KMS-11 (cell line): ENCODE results near the gene RARB.

Experiments
- H2AFZ ChIP-seq: fragments of 200-600 bp; sonication (generic); 2 replicates; pipeline ENCODE4 v1.6.1; 2016; ENCODE audit warnings: antibody characterized with exemption, mixed run types, low read depth
- H3K27ac ChIP-seq: fragments of 200-600 bp; sonication (generic); 2 replicates; pipeline ENCODE4 v1.6.1; 2016; ENCODE audit warnings: mild to moderate bottlenecking, mixed run types
- H3K27me3 ChIP-seq: fragments of 200-600 bp; sonication (generic); 2 replicates; pipeline ENCODE4 v1.6.1; 2017; ENCODE audit warnings: mild to moderate bottlenecking, low read depth, mixed run types, moderate library complexity; ENCODE audit not compliant: insufficient read depth
- H3K36me3 ChIP-seq: fragments of 200-600 bp; sonication (generic); 2 replicates; pipeline ENCODE4 v1.6.1; 2017; ENCODE audit warnings: mild to moderate bottlenecking, mixed run types; ENCODE audit not compliant: insufficient read depth
- H3K4me1 ChIP-seq: fragments of 200-600 bp; sonication (generic); 2 replicates; pipeline ENCODE4 v1.6.1; 2016; ENCODE audit warnings: mild to moderate bottlenecking, low read depth, mixed run types; ENCODE audit not compliant: poor library complexity, severe bottlenecking
- H3K4me2 ChIP-seq: fragments of 200-600 bp; sonication (generic); 2 replicates; pipeline ENCODE4 v1.7.0; 2016; ENCODE audit warnings: mild to moderate bottlenecking, mixed run types
- H3K4me3 ChIP-seq: fragments of 200-600 bp; sonication (generic); IDR thresholded peaks from 2 replicates; pipeline ENCODE4 v1.6.1; 2017; ENCODE audit warnings: low read depth, low read length, mixed read lengths; ENCODE audit not compliant: insufficient read depth
- H3K79me2 ChIP-seq: fragments of 200-600 bp; sonication (generic); 2 replicates; pipeline ENCODE4 v1.6.1; 2016; ENCODE audit warnings: low read depth, mixed run types; ENCODE audit not compliant: insufficient read depth
- H3K9ac ChIP-seq: fragments of 200-600 bp; sonication (generic); 2 replicates; pipeline ENCODE4 v1.6.1; 2016; ENCODE audit warnings: mild to moderate bottlenecking, mixed run types
- H4K20me1 ChIP-seq: fragments of 200-600 bp; sonication (generic); 2 replicates; pipeline ENCODE4 v1.6.1; 2016; ENCODE audit warnings: mild to moderate bottlenecking, mixed run types; ENCODE audit not compliant: insufficient read depth
- CTCF ChIP-seq: fragments of 200-600 bp; sonication (generic); conservative IDR thresholded peaks from 2 replicates; pipeline ENCODE4 v1.6.1; 2017; ENCODE audit warnings: low read depth, mild to moderate bottlenecking, antibody characterized with exemption, low read length, moderate library complexity, mixed read lengths

Gene RARB

GRCh38 chr3:25508901-25509300, 80.8 kb downstream of the RARB start:
- no peak overlapping the region for H3K4me2 ChIP-seq
- H4K20me1 ChIP-seq: no peaks in the 10 kb centered on the region
- no peaks in the 10 kb centered on the region for H3K36me3 ChIP-seq
- H3K4me3 ChIP-seq: no peak overlapping the region
- no peak overlapping the region for H3K27ac ChIP-seq
- no peak overlapping the region for H3K9ac ChIP-seq
- no peak overlapping the region for H2AFZ ChIP-seq
- no peak for TF ChIP-seq CTCF
- no peaks in the 10 kb centered on the region for H3K4me1 ChIP-seq
- H3K27me3 ChIP-seq: no peaks in the 10 kb centered on the region
- no peaks in the 10 kb centered on the region for H3K79me2 ChIP-seq

GRCh38 chr3:25510797-25511196, 82.7 kb downstream of the RARB start:
- Histone ChIP-seq H4K20me1 (no peaks in the 10 kb centered on the region), H3K9ac (no peak overlapping the region), H3K4me3 (no peak overlapping the region), H3K27me3 (no peaks in the 10 kb centered on the region), H3K79me2 (no peaks in the 10 kb centered on the region), H3K36me3 (no peaks in the 10 kb centered on the region), H3K27ac (no peak overlapping the region), H3K4me1 (no peaks in the 10 kb centered on the region), H3K4me2 (no peak overlapping the region), H2AFZ (no peak overlapping the region)
- no peak for TF ChIP-seq CTCF

- H3K4me1 ChIP-seq: no peaks in the 10 kb centered on the region
- H4K20me1 ChIP-seq: no peaks in the 10 kb centered on the region
- H3K36me3 ChIP-seq: no peaks in the 10 kb centered on the region
- H3K4me3 ChIP-seq: no peak overlapping the region
- no peak overlapping the region for H3K4me2 ChIP-seq
- H3K79me2 ChIP-seq: no peaks in the 10 kb centered on the region
- H3K27ac ChIP-seq: no peak overlapping the region
- H3K27me3 ChIP-seq: no peaks in the 10 kb centered on the region
- TF ChIP-seq CTCF: no peak
- no peak overlapping the region for H2AFZ ChIP-seq
- H3K9ac ChIP-seq: no peak overlapping the region
Measured at GRCh38 chr3:25511972-25512721, 84.1 kb downstream of the RARB start.

- Histone ChIP-seq H3K36me3 (no peaks in the 10 kb centered on the region), H3K4me2 (no peak overlapping the region), H3K79me2 (no peaks in the 10 kb centered on the region), H3K4me1 (no peaks in the 10 kb centered on the region), H3K27me3 (no peaks in the 10 kb centered on the region), H4K20me1 (no peaks in the 10 kb centered on the region), H3K4me3 (no peak overlapping the region), H3K27ac (no peak overlapping the region), H2AFZ (no peak overlapping the region), H3K9ac (no peak overlapping the region)
- TF ChIP-seq CTCF: no peak
Measured at GRCh38 chr3:25513642-25514266, 85.7 kb downstream of the RARB start.
